HS-5 (cell line): ENCODE measurements around the gene FGFRL1.

Experiments used
- DNase-seq: peaks from one replicate; pipeline ENCODE4 v3.0.0-alpha.2; 2012; ENCODE audit warnings: low read depth

The FGFRL1 gene

GRCh38 chr4:1075809-1076699 is 64.6 kb downstream of the FGFRL1 start:
- no peak for DNase-seq
